Adipose tissue (tissue), 3 donors: ENCODE measurements around the gene SCAMP5. TPM values are rescaled to one million over a fixed set of nuclear protein-coding genes. Genes with fewer than 3 reads are reported as not detected.

Experiments used
- H3K27ac ChIP-seq: one replicate; pipeline ENCODE4 v1.5.1; 2013; ENCODE audit warnings: low read depth, low read length
- WGBS, 3 donors: extraction: QIAGEN DNeasy Blood & Tissue Kit; methylation state at CpG; one replicate each; pipeline ENCODE4 v1.1.7; 2013; 5-methylcytosine and 5-hydroxymethylcytosine counted together
- polyA plus RNA-seq, 3 donors: library from polyadenylated mRNA; stranded (reverse); fragments of 200-250 nt; gene quantifications; one replicate each; pipeline ENCODE4 v1.2.3, GENCODE V29; 2013
- donor health status: healthy with polysubstance abuse.
- donor health status: Bipolar disorder and iron deficiency.
- donor health status: healthy.

The SCAMP5 gene
- polyA plus RNA-seq, 3 donors = 1.5 to 49.1 (median 2.8) TPM

- 20 to 22% (median 21%) methylated on average over 3 of the region's 3 CpGs for WGBS, 3 donors
- H3K27ac ChIP-seq = no peak overlapping the region
Observed at GRCh38 chr15:74964794-74965193, 30.6 kb upstream of the SCAMP5 start.

- no peak overlapping the region for H3K27ac ChIP-seq
- WGBS, 3 donors = 86 to 96% (median 90%) methylated on average over 5 of the region's 5 CpGs
Observed at GRCh38 chr15:74967670-74968069, 27.7 kb upstream of the SCAMP5 start.

GRCh38 chr15:74976159-74976558 is 19.2 kb upstream of the SCAMP5 start:
- WGBS, 3 donors = 76 to 77% (median 77%) methylated on average over 1 of the region's 1 CpG
- no peak overlapping the region for H3K27ac ChIP-seq

- no peak overlapping the region for H3K27ac ChIP-seq
- WGBS, 3 donors = 56 to 66% (median 62%) methylated on average over 4 of the region's 4 CpGs
Observed at GRCh38 chr15:74977599-74977998, 17.8 kb upstream of the SCAMP5 start.

GRCh38 chr15:74978077-74978476 is 17.3 kb upstream of the SCAMP5 start:
- no peak overlapping the region for H3K27ac ChIP-seq
- WGBS, 3 donors = 83 to 91% (median 89%) methylated on average over 1 of the region's 1 CpG

GRCh38 chr15:74978503-74978902 is 16.9 kb upstream of the SCAMP5 start:
- WGBS, 3 donors = 29 to 45% (median 35%) methylated on average over 3 of the region's 3 CpGs
- no peak overlapping the region for H3K27ac ChIP-seq

- no peak overlapping the region for H3K27ac ChIP-seq
- 54 to 80% (median 60%) methylated on average over 5 of the region's 5 CpGs for WGBS, 3 donors
Observed at GRCh38 chr15:74982183-74982582, 13.2 kb upstream of the SCAMP5 start.

- 21 to 37% (median 29%) methylated on average over 4 of the region's 4 CpGs for WGBS, 3 donors
- H3K27ac ChIP-seq = no peak overlapping the region
Observed at GRCh38 chr15:74983725-74984231, 11.6 kb upstream of the SCAMP5 start.

- no peak overlapping the region for H3K27ac ChIP-seq
- 34 to 44% (median 40%) methylated on average over 4 of the region's 4 CpGs for WGBS, 3 donors
Observed at GRCh38 chr15:74988007-74988800, 7.2 kb upstream of the SCAMP5 start.

- H3K27ac ChIP-seq = no peak overlapping the region
Observed at GRCh38 chr15:74989527-74989926, 5.8 kb upstream of the SCAMP5 start.

GRCh38 chr15:74992619-74993018 is 2.7 kb upstream of the SCAMP5 start:
- WGBS, 3 donors = 21 to 47% (median 46%) methylated on average over 1 of the region's 1 CpG
- H3K27ac ChIP-seq = no peak overlapping the region

GRCh38 chr15:74994236-74994635 is 1.1 kb upstream of the SCAMP5 start:
- 43 to 66% (median 66%) methylated on average over 2 of the region's 2 CpGs for WGBS, 3 donors
- no peak overlapping the region for H3K27ac ChIP-seq

GRCh38 chr15:74994685-74995084 is 678 bp upstream of the SCAMP5 start:
- WGBS, 3 donors = 34 to 61% (median 48%) methylated on average over 5 of the region's 5 CpGs
- no peak overlapping the region for H3K27ac ChIP-seq

GRCh38 chr15:74995779-74996765 is 709 bp downstream of the SCAMP5 start:
- no peak overlapping the region for H3K27ac ChIP-seq
- WGBS, 3 donors = 5 to 17% (median 13%) methylated on average over 38 to 42 of the region's 42 CpGs

GRCh38 chr15:74997141-74997540 is 1.8 kb downstream of the SCAMP5 start:
- H3K27ac ChIP-seq = no peak overlapping the region
- 27 to 45% (median 44%) methylated on average over 4 of the region's 4 CpGs for WGBS, 3 donors

- H3K27ac ChIP-seq = no peak overlapping the region
- WGBS, 3 donors = 74 to 77% (median 74%) methylated on average over 2 of the region's 2 CpGs
Observed at GRCh38 chr15:74997543-74997942, 2.2 kb downstream of the SCAMP5 start.

GRCh38 chr15:75001310-75001709 is 5.9 kb downstream of the SCAMP5 start:
- 82 to 88% (median 87%) methylated on average over 6 of the region's 6 CpGs for WGBS, 3 donors

GRCh38 chr15:75002398-75002797 is 7.0 kb downstream of the SCAMP5 start:
- 64 to 73% (median 66%) methylated on average over 7 of the region's 7 CpGs for WGBS, 3 donors
- H3K27ac ChIP-seq = no peak overlapping the region

More at GRCh38 chr15:75001310-75001709, 5.9 kb downstream of the SCAMP5 start:
- no peak overlapping the region for H3K27ac ChIP-seq

- WGBS, 3 donors = 79 to 92% (median 80%) methylated on average over 13 of the region's 13 CpGs
Observed at GRCh38 chr15:75007216-75007615, 11.9 kb downstream of the SCAMP5 start.

More at GRCh38 chr15:75007216-75007615, 11.9 kb downstream of the SCAMP5 start:
- no peak overlapping the region for H3K27ac ChIP-seq
